Left colon (tissue), 2 donors: ENCODE results near the gene ERCC1. TPM values are rescaled to one million over a fixed set of nuclear protein-coding genes. Genes with fewer than 3 reads are reported as not detected.
"Not testable (repeated sequence)": the region's sequence is repeated elsewhere in the genome, so short reads cannot be mapped to it uniquely, and the experiment has no call there.

Experiments
- ATAC-seq: fragments of 200-7000 bp; cut with Tn5 transposase; one replicate; pipeline ENCODE4 v1.9.1; 2020; ENCODE audit warnings: mild to moderate bottlenecking, moderate library complexity
- DNase-seq, 2 donors: peaks; one replicate each; pipeline ENCODE4 v3.0.0-alpha.2; 2020
- intact Hi-C, 2 donors: fragments of 100-400 bp; cut with DNase I in 1 of 2; cut with micrococcal nuclease in 1 of 2; formaldehyde crosslinking; loops; one replicate each; pipeline versions ENCODE4 v1.11.2 to v1.14.0; 2022; cut with DNase I, micrococcal nuclease
- total RNA-seq, 2 donors: library from RNA; stranded (reverse); fragmentation: NEBNext Ultra II Directional; extraction: Animal tissue kit (Norgen Biotek cat#: 25700); gene quantifications; one replicate each; pipeline ENCODE4 v1.2.1, GENCODE V29; 2021
- donor health status: DM: no; HTN: no; CAD: no.
- donor health status: DM: yes; HTN: yes; CAD: no.

The ERCC1 gene
- total RNA-seq, 2 donors from 2014 or later: 37.1 to 43.6 TPM

- ATAC-seq, DNase-seq, intact Hi-C loops: not testable (repeated sequence)
Measured at GRCh38 chr19:45410330-45410729, 13.4 kb downstream of the ERCC1 start.

- no peak for ATAC-seq
- intact Hi-C loops: no loop called here
- no peak for DNase-seq
Measured at GRCh38 chr19:45409557-45409920, 14.2 kb downstream of the ERCC1 start.

- intact Hi-C loops: no loop called here
- DNase-seq: no peak
- ATAC-seq: no peak
Measured at GRCh38 chr19:45408830-45409556, 14.7 kb downstream of the ERCC1 start.

- DNase-seq (no peak), ATAC-seq (no peak)
- intact Hi-C loops: no loop called here
Measured at GRCh38 chr19:45408121-45408520, 15.6 kb downstream of the ERCC1 start.

GRCh38 chr19:45407585-45407984 lies 16.1 kb downstream of the ERCC1 start:
- ATAC-seq, intact Hi-C loops, DNase-seq: not testable (repeated sequence)

- intact Hi-C loops: no loop called here
- no peak for DNase-seq
- no peak for ATAC-seq
Measured at GRCh38 chr19:45407091-45407375, 16.7 kb downstream of the ERCC1 start.

GRCh38 chr19:45406226-45407090 lies 17.3 kb downstream of the ERCC1 start, which contains the start of gene POLR1G:
Gene POLR1G, plus strand, starts transcription at chr19:45406644. Its CDS starts 53 bp downstream, at chr19:45406697.
- intact Hi-C loops: no loop called here
- DNase-seq (peak; percentile 78 to 85), ATAC-seq (peak; percentile 59)

GRCh38 chr19:45405435-45406225 lies 18.1 kb downstream of the ERCC1 start:
- intact Hi-C loops: no loop called here
- ATAC-seq: peak; percentile 69

GRCh38 chr19:45404557-45405434 lies 18.9 kb downstream of the ERCC1 start, which contains the start of gene PPP1R13L:
Gene PPP1R13L, minus strand, starts transcription at chr19:45405069. Its CDS starts 6,751 bp downstream, at chr19:45398318.
- ATAC-seq (peak; percentile 76), DNase-seq (peak; percentile 92 to 94)
- intact Hi-C loops: no loop called here

More at GRCh38 chr19:45405435-45406225, 18.1 kb downstream of the ERCC1 start:
- peak; percentile 91 to 92 for DNase-seq

- DNase-seq (peak; percentile 76 to 86), ATAC-seq (peak; percentile 26)
- intact Hi-C loops: no loop called here
Measured at GRCh38 chr19:45403781-45404556, 19.7 kb downstream of the ERCC1 start.

- intact Hi-C loops: no loop called here
- ATAC-seq: no peak
- no peak for DNase-seq
Measured at GRCh38 chr19:45403272-45403671, 20.4 kb downstream of the ERCC1 start.

- peak; percentile 14 for ATAC-seq
- peak; percentile 63 to 67 for DNase-seq
Measured at GRCh38 chr19:45402298-45403061, 21.2 kb downstream of the ERCC1 start.

GRCh38 chr19:45401815-45402214 lies 21.9 kb downstream of the ERCC1 start:
- ATAC-seq (no peak), DNase-seq (no peak)
- intact Hi-C loops: no loop called here

More at GRCh38 chr19:45402298-45403061, 21.2 kb downstream of the ERCC1 start:
- intact Hi-C loops: no loop called here

GRCh38 chr19:45400192-45400591 lies 23.5 kb downstream of the ERCC1 start:
- intact Hi-C loops: no loop called here
- no peak for DNase-seq
- no peak for ATAC-seq

- ATAC-seq (no peak), DNase-seq (no peak)
- intact Hi-C loops: no loop called here
Measured at GRCh38 chr19:45395821-45396617, 27.7 kb downstream of the ERCC1 start.
